OCI-LY7 (cell line): ENCODE results near the gene RSPH9. TPM values are rescaled to one million over a fixed set of nuclear protein-coding genes. Genes with fewer than 3 reads are reported as not detected.

Experiments used
- BruUV-seq: library from RNA; stranded (reverse); fragments of 400-500 nt; replicated peaks from 2 replicates; lab custom pipeline; 2021; lab: Mats Ljungman, UMichigan
- CTCF ChIA-PET: fragments of 300-600 bp; sonication (Branson Sonifier 250); formaldehyde crosslinking; loops from one replicate; lab custom pipeline; 2022; ENCODE audit warnings: antibody characterized with exemption; ENCODE audit not compliant: unreplicated experiment; lab: Charles Lee
- POLR2A ChIA-PET: fragments of 300-600 bp; sonication (Branson Sonifier 250); formaldehyde crosslinking; loops from one replicate; lab custom pipeline; 2022; ENCODE audit warnings: antibody characterized with exemption; lab: Charles Lee
- DNase-seq: peaks from one replicate; pipeline ENCODE4 v3.0.0-alpha.2; 2015; ENCODE audit warnings: low spot score
- H2AFZ ChIP-seq: fragments of 200-600 bp; sonication (generic), shearing (Covaris generic); 2 replicates; pipeline ENCODE4 v1.6.1; 2014; ENCODE audit warnings: mild to moderate bottlenecking, antibody characterized with exemption, low read length, moderate library complexity
- H3K27ac ChIP-seq: fragments of 200-600 bp; sonication (generic); 2 replicates; pipeline ENCODE4 v1.5.1; 2014; ENCODE audit warnings: mixed run types, low read depth, mild to moderate bottlenecking, moderate library complexity, low read length, inconsistent platforms; ENCODE audit not compliant: poor library complexity, severe bottlenecking
- H3K36me3 ChIP-seq: fragments of 200-600 bp; sonication (generic); 2 replicates; pipeline ENCODE4 v1.6.1; 2014; ENCODE audit warnings: mild to moderate bottlenecking, antibody characterized with exemption, low read length, moderate library complexity, mixed read lengths; ENCODE audit not compliant: insufficient read depth
- H3K4me1 ChIP-seq: fragments of 200-600 bp; sonication (generic); 2 replicates; pipeline ENCODE4 v1.5.1; 2014; ENCODE audit warnings: mild to moderate bottlenecking, low read length; ENCODE audit not compliant: insufficient read depth, poor library complexity, severe bottlenecking
- H3K4me2 ChIP-seq: fragments of 200-600 bp; sonication (generic); 2 replicates; pipeline ENCODE4 v1.6.1; 2014; ENCODE audit warnings: mild to moderate bottlenecking, low read length
- H3K4me3 ChIP-seq: fragments of 200-600 bp; sonication (generic); 2 replicates; pipeline ENCODE4 v1.5.1; 2014; ENCODE audit warnings: mild to moderate bottlenecking, low read depth, low read length; ENCODE audit not compliant: poor library complexity, severe bottlenecking
- H3K79me2 ChIP-seq: fragments of 200-600 bp; sonication (generic); 2 replicates; pipeline ENCODE4 v1.6.1; 2016; ENCODE audit warnings: low read depth, mild to moderate bottlenecking, low read length, moderate library complexity, mixed read lengths; ENCODE audit not compliant: insufficient read depth
- H3K9me2 ChIP-seq: fragments of 200-600 bp; sonication (generic); 2 replicates; pipeline ENCODE4 v1.6.1; 2016; ENCODE audit warnings: mild to moderate bottlenecking, low read length, mixed read lengths; ENCODE audit not compliant: insufficient read depth
- H3K9me3 ChIP-seq: fragments of 200-600 bp; sonication (generic); 2 replicates; pipeline ENCODE4 v1.6.1; 2014; ENCODE audit warnings: mild to moderate bottlenecking, mixed run types, low read length, mixed read lengths
- H4K20me1 ChIP-seq: fragments of 200-600 bp; sonication (generic); 2 replicates; pipeline ENCODE4 v1.6.1; 2014; ENCODE audit warnings: mild to moderate bottlenecking, antibody characterized with exemption, low read length, moderate library complexity, mixed read lengths; ENCODE audit not compliant: insufficient read depth
- CTCF ChIP-seq: fragments of 200-600 bp; sonication (generic); conservative IDR thresholded peaks from 2 replicates; pipeline ENCODE4 v1.5.1; 2014; ENCODE audit warnings: mild to moderate bottlenecking, antibody characterized with exemption, low read length, moderate library complexity, mixed read lengths
- EZH2phosphoT487 ChIP-seq: fragments of 200-600 bp; sonication (generic); IDR thresholded peaks from 2 replicates; pipeline ENCODE4 v1.6.1; 2018; ENCODE audit warnings: low read depth, borderline replicate concordance, mild to moderate bottlenecking, mixed run types, antibody characterized with exemption, low read length, moderate library complexity, mixed read lengths
- intact Hi-C: fragments of 100-400 bp; cut with micrococcal nuclease; formaldehyde crosslinking; loops from one replicate; pipeline ENCODE4 v1.10.0; 2022; ENCODE audit not compliant: unreplicated experiment
- total RNA-seq, 2 experiments: library from RNA; depleted of rRNA in 1 of 2; stranded (reverse); fragments of >200 nt in 1 of 2; shearing (Covaris generic) in 1 of 2; gene quantifications; 2 replicates each; pipeline ENCODE4 v1.2.3, GENCODE V29; 2014 to 2022

Gene RSPH9
- total RNA-seq, 2 experiments from 2014 or later: 0.28 TPM; not detected in 1

- H3K4me3 ChIP-seq: peak overlapping the region; percentile 49
- peak overlapping the region; percentile 93 for H3K27ac ChIP-seq
- no peaks in the 10 kb centered on the region for H3K79me2 ChIP-seq
- DNase-seq: peak; percentile 70
- H3K9me2 ChIP-seq: no peaks in the 10 kb centered on the region
- BruUV-seq: no TSS peak
- H2AFZ ChIP-seq: peak overlapping the region; percentile 10; the same call in 1 of the 2 replicates
- H3K9me3 ChIP-seq: no peaks in the 10 kb centered on the region
- ChIA-PET CTCF (interaction anchor here (1.8 kb wide), 1 partner anchor 8 kb away, joined by 17 read pairs; no protein-coding TSS in a partner anchor), POLR2A (interaction anchor here (0.7 to 2.8 kb wide), 7 partner anchors 9 to 1815 kb away, joined by 3 to 36 read pairs (median 6); no protein-coding TSS in a partner anchor)
- peak overlapping the region; percentile 76 for H3K4me2 ChIP-seq
- no peaks in the 10 kb centered on the region for H3K36me3 ChIP-seq
- intact Hi-C loops: loop anchor here (2.0 to 10.0 kb wide), 2 partner anchors 57 to 79 kb away; partner anchors contain the start of genes MAD2L1BP and VEGFA
- TF ChIP-seq EZH2phosphoT487 (no peak), CTCF (0 out of 2 replicates have a peak, but pooled peaks have one; percentile 2)
- H3K4me1 ChIP-seq: peaks cover 79% of the 10 kb centered on the region
- no peaks in the 10 kb centered on the region for H4K20me1 ChIP-seq
These were observed 68.9 kb downstream of the RSPH9 start for GRCh38 chr6:43713643-43714310.

GRCh38 chr6:43714311-43715055 is 69.6 kb downstream of the RSPH9 start:
- Histone ChIP-seq H3K4me3 (peak overlapping the region; percentile 49), H3K9me2 (no peaks in the 10 kb centered on the region), H3K27ac (peak overlapping the region; percentile 93), H2AFZ (peak overlapping the region; percentile 10; the same call in 1 of the 2 replicates), H3K4me2 (peak overlapping the region; percentile 76), H3K4me1 (peaks cover 72% of the 10 kb centered on the region), H4K20me1 (no peaks in the 10 kb centered on the region), H3K36me3 (no peaks in the 10 kb centered on the region), H3K79me2 (no peaks in the 10 kb centered on the region), H3K9me3 (no peaks in the 10 kb centered on the region)
- intact Hi-C loops: loop anchor here (1.0 to 10.0 kb wide), 6 partner anchors 8 to 80 kb away; partner anchors contain the start of genes MAD2L1BP and VEGFA
- no TSS peak for BruUV-seq
- TF ChIP-seq EZH2phosphoT487 (no peak), CTCF (0 out of 2 replicates have a peak, but pooled peaks have one; percentile 5)
- DNase-seq: peak; percentile 81
- POLR2A ChIA-PET: interaction anchor here (0.5 to 2.8 kb wide), 10 partner anchors 9 to 825 kb away, joined by 3 to 36 read pairs (median 6); partner anchors contain the start of genes GTPBP2 and MRPS18A
- CTCF ChIA-PET: interaction anchor here (0.5 to 1.8 kb wide), 7 partner anchors 9 to 410 kb away, joined by 3 to 17 read pairs (median 3); no protein-coding TSS in a partner anchor
